SH-SY5Y (cell line): Measurements from ENCODE around the gene SLC6A12.

Experiments used
- GATA2 ChIP-seq: IDR thresholded peaks from 2 replicates; pipeline ENCODE4 v1.6.1; 2011; ENCODE audit warnings: mild to moderate bottlenecking, low read depth, low read length
- GATA3 ChIP-seq: IDR thresholded peaks from 2 replicates; pipeline ENCODE4 v1.6.1; 2011; ENCODE audit warnings: low read depth, mild to moderate bottlenecking, low read length, moderate library complexity

Gene SLC6A12

DNA sequence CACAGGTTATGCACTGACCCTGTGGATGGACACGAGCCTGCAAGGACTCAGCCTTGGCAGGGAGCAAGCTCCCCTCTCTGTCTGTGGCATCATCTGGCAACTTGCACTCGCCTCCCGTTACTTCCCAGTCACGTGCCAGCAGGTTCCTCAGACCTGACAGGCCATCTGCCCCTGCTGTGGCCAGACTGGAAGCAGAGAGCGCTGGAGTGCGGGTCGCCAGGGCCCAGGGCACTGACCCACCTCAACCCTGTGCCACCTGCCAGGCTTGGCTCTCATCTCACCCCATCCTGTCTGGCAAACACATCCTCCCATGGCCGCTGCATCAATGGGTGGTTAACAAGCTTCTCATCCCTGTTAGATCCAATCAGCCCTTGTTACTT is 28.4 kb downstream of the SLC6A12 start:
- no peak for TF ChIP-seq GATA2
- no peak for TF ChIP-seq GATA3

DNA sequence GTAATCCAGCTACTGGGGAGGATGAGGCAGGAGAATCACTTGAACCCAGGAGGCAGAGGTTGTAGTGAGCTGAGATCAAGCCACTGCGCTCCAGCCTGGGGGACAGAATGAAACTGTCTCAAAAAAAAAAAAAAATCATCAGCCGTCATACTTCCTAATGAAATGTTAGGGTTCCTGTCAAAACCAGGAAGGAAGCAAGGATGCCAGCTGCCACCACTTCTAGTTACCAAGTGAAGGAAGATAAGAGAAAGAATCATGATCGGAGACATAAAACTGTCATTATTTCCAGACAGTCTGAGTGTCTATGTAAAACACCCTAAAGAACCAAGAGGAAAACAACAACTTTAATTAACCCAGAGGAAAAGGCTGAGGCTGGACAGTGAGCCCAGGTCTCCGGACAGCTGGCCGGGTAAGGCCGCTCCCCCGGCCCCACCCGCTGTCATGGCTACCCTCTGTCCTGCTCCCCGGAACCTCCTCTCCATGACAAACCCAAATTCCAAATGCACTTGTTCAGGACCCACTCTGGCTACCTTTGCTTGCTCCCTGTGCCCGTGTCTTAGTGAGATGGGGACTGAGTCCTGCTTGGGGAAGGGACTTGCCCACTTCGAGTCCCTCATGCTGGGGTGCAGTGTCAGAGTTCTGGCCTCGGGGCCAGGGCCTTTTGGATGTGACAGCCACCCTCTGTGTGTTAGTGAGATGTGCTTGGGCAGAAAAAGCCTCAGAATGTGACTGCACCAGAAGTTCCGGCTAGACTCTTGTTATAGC is 29.0 kb downstream of the SLC6A12 start:
- TF ChIP-seq GATA2: no peak
- no peak for TF ChIP-seq GATA3

- no peak for TF ChIP-seq GATA3
- no peak for TF ChIP-seq GATA2
Observed at GRCh38 chr12:182381-182892, 31.5 kb downstream of the SLC6A12 start.

- TF ChIP-seq GATA2: no peak
- TF ChIP-seq GATA3: no peak
Observed at GRCh38 chr12:181921-182320, 32.0 kb downstream of the SLC6A12 start.

GRCh38 chr12:180445-180844 is 33.5 kb downstream of the SLC6A12 start:
- no peak for TF ChIP-seq GATA3
- TF ChIP-seq GATA2: no peak

DNA sequence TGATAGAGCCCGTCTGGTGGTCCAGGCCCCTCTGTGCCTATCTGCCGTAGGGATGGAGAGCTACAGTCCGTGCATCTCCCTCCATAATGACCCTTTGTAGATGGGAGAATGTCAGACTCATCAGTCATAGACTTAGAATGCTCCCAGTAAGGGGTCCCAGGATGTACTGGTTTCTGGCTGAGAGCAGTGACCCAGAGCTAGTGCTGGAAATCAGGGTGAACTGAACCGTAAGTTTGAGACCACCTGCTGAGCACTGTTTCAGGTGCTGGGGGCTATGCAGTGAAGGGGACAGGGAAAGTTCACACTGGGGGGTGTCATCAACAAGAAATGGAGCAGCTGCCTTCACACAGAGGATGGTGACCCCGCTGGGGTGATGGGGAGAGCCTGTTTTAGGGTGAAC is 34.1 kb downstream of the SLC6A12 start:
- TF ChIP-seq GATA3: no peak

- TF ChIP-seq GATA3 (no peak), GATA2 (no peak)
Observed at GRCh38 chr12:179131-179884, 34.6 kb downstream of the SLC6A12 start.

DNA sequence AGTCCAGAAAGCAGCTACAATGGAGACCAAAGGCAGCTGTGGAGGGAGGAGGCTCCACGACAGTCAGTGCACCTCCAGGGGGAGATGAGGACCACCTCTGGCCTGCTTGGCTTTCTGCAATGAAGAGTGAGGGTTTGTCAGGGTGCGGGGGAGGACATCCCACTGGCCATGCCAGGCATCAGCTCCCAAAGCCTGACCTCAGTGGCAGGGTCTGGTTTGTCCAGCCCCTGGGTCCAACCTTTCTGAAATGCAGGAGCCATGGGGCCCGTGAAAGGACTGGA is 35.2 kb downstream of the SLC6A12 start:
- TF ChIP-seq GATA2: no peak

DNA sequence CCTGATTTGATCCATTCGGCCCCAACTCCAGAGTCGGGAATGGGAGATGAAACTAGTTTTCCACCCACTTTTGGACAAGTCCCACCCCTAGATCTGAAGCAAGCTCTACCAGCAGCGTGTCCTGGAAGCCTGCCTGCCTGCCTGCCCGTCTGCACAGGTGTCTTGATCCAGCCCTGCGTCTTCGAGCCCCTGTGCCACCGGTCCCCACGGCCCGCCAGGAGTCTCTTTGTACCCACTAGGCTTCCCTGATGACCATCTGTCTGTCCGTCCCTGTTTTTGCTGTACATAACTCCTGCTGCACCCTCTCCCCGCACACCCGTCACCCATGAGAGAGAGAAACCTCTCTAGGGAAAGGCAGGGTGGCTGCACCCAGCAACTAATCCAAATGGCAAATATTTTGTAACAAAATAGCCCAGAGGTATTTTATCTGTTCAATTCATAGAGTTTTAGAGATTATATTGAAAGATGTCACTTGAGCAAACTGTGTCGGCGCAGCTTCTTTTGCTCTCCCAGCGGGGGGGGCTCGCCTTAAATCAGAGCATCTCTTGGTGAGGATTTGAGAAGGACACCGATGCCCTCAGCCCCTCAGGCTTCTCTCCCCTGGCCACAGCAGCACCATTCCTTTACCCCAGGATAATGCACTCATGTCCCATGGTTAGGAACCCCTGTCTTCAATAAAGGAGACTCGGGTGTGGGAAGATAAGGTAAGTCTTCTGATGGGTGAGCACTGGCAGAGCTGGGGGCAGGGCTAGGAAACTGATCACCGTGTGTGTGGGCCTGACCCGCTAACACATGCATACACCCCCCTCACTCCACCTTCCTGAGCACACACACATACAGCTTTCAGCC is 35.8 kb downstream of the SLC6A12 start:
- TF ChIP-seq GATA3 (no peak), GATA2 (no peak)

GRCh38 chr12:177336-177979 is 36.5 kb downstream of the SLC6A12 start:
- TF ChIP-seq GATA2 (no peak), GATA3 (no peak)

DNA sequence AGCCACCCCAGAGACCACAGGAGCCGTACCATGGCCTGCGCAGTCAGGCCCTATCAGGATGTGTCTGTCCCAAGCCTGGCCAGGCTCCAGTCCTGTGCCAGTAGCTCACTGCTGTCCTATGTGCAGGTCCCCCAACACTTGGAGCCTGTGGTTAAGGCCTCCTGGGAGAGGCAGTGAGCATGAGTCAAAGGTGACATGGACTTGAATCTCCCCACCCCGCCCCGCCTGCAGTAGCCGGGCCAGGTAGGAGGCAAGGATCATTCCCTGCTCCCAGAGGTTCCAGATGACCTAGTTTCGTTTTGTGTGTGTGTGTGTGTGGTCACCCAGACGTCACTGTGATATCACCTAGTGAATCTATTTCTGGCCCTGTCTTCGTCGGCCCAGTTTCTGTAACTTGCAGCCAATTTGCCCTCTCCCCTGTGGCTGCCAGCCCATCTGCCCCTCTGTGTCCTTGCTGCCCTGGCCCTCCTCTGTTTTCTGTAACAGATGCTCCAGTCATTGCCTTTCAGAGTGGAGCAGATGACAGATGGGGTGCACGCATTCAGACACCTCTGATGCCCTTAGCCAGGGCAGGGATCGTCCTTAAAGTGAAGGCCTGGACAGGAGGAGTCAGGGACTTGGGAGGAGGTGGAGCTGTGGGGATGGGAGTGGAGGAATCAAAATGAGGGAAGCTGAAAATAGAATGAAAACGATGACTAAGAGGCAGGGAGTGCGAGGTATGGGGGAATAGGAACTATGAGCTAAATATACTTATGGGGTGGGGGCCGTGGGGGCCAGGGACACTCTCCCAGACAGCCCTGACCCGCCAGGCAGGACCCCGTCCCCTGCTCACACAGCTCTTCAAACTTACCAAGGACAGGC is 37.4 kb downstream of the SLC6A12 start:
- TF ChIP-seq GATA2 (peak; percentile 74), GATA3 (no peak)

GRCh38 chr12:175759-176158 is 38.2 kb downstream of the SLC6A12 start:
- TF ChIP-seq GATA3 (no peak), GATA2 (no peak)

DNA sequence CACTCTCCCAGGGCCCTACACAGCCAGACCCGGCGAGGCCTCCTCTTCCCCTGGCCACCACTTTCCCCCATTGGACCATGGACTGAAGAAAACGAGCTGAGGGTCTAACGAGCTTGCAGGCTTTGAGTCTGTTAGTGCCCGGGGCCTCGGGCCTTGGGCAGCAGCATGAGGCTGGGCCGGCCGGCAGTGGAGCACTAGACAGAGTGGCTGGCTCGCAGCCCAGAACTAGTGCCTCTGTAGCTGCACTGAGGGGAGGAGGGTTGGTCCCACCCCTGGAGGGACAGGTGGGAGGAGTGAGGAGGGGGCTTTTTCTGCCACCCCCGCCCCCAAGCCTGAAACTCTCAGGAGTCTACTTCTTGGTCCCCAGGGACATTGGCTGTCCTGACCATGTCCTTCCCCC is 38.7 kb downstream of the SLC6A12 start:
- no peak for TF ChIP-seq GATA3
- no peak for TF ChIP-seq GATA2
